ENCODE measurements around the gene ERO1B. TPM values are rescaled to one million over a fixed set of nuclear protein-coding genes. Genes with fewer than 3 reads are reported as not detected.

Gene ERO1B
- polyA plus RNA-seq, 1 of the 3 experiments (the other 2 are of a cell fraction): 0.79 TPM

DNA sequence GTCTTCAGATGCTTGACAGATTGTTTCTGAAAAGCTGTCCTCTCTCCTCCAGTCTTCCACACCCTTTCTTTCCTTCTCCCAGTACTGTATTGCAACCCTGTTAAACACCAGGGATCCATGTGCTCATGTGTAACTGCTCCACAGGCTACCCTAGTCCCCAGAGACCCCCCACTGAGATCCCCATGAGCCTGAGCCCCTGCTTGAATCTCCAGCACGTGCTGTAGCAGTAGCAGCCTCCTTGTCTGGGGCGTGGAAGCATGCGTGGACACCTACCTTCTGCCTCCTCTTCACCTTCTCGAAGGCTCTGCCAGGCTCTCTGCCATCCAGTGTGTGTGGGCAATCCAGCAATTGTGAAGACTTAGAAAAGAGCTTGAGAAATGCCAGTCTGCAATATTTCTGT is 114.2 kb downstream of the ERO1B start:
- ChIA-PET POLR2A (no interaction called here), CTCF (no interaction called here)

More for the DNA sequence above, 114.2 kb downstream of the ERO1B start:
- Histone ChIP-seq H3K9me3 (no peaks in the 10 kb centered on the region), H2AFZ (ENCODE audit: low read depth) (no peak overlapping the region), H3K36me3 (replicated peaks in 1 of 2; ENCODE audit: control insufficient read depth in 1 of 2, insufficient read depth in 2 of 2, low read length in 1 of 2) (no peaks in the 10 kb centered on the region), H3K4me3 (ENCODE audit: low read depth in 2 of 2, low read length in 1 of 2) (no peak overlapping the region), H3F3A (replicated peaks; ENCODE audit: insufficient read depth) (no peaks in the 10 kb centered on the region), H3K27ac (ENCODE audit: low read depth in 2 of 2, low read length in 1 of 2) (no peak overlapping the region), H3K4me1 (ENCODE audit: control insufficient read depth in 1 of 2, insufficient read depth in 2 of 2, low read depth in 1 of 2, low read length in 1 of 2) (no peaks in the 10 kb centered on the region), H3K9ac (no peak overlapping the region), H4K20me1 (ENCODE audit: insufficient read depth) (no peaks in the 10 kb centered on the region), H3K4me2 (no peak overlapping the region), H3K79me2 (ENCODE audit: insufficient read depth) (no peaks in the 10 kb centered on the region), H3K27me3 (ENCODE audit: insufficient read depth) (no peaks in the 10 kb centered on the region), H3K9me2 (no peaks in the 10 kb centered on the region)
- no peak for DNase-seq
- 90% methylated on average over 4 of the region's 4 CpGs for WGBS (ENCODE audit: low lambda C conversion rate)
- TF ChIP-seq REST (IDR thresholded peaks at IDR 0.05; ENCODE audit: low read depth, low read length) (no peak), USF1 (IDR thresholded peaks at IDR 0.05; ENCODE audit: borderline replicate concordance, low read depth) (no peak), MEF2A (IDR thresholded peaks at IDR 0.05; ENCODE audit: borderline replicate concordance, low read depth) (no peak), EP300 (IDR thresholded peaks at IDR 0.05; ENCODE audit: borderline replicate concordance in 1 of 2, low read depth in 1 of 2, low read length in 1 of 2) (no peak), NRF1 (IDR thresholded peaks at IDR 0.05; ENCODE audit: low read depth, low read length) (no peak), FOXM1 (IDR thresholded peaks at IDR 0.05; ENCODE audit: low read depth) (no peak), YY1 (IDR thresholded peaks at IDR 0.05; ENCODE audit: low read depth) (no peak), ELF1 (IDR thresholded peaks at IDR 0.05) (no peak), JUND (IDR thresholded peaks at IDR 0.05) (no peak), CHD2 (IDR thresholded peaks at IDR 0.05; ENCODE audit: low read length, partially characterized antibody) (no peak), RAD21 (IDR thresholded peaks at IDR 0.05; ENCODE audit: low read length) (no peak), SMC3 (IDR thresholded peaks at IDR 0.05; ENCODE audit: low read depth, low read length) (no peak)
- TF ChIP-seq, protein P1, sequence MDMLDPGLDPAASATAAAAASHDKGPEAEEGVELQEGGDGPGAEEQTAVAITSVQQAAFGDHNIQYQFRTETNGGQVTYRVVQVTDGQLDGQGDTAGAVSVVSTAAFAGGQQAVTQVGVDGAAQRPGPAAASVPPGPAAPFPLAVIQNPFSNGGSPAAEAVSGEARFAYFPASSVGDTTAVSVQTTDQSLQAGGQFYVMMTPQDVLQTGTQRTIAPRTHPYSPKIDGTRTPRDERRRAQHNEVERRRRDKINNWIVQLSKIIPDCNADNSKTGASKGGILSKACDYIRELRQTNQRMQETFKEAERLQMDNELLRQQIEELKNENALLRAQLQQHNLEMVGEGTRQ (IDR thresholded peaks at IDR 0.05; ENCODE audit: borderline replicate concordance, low read depth, low read length): no peak

All from SK-N-SH (cell line).